IPS-18c (cell line): ENCODE measurements around the gene ORC1.
"Not testable (repeated sequence)": the region's sequence is repeated elsewhere in the genome, so short reads cannot be mapped to it uniquely, and the experiment has no call there.

Source experiments
- H3K4me3 ChIP-seq: 2 replicates; pipeline ENCODE4 v1.7.0; 2013; ENCODE audit warnings: low read depth, mild to moderate bottlenecking, low read length, moderate library complexity; ENCODE audit not compliant: insufficient read depth
- H3K9me3 ChIP-seq: one replicate; pipeline ENCODE4 v1.6.1; 2013; ENCODE audit warnings: mild to moderate bottlenecking, low read length, moderate library complexity; ENCODE audit not compliant: control insufficient read depth, insufficient read depth

ORC1 gene

DNA sequence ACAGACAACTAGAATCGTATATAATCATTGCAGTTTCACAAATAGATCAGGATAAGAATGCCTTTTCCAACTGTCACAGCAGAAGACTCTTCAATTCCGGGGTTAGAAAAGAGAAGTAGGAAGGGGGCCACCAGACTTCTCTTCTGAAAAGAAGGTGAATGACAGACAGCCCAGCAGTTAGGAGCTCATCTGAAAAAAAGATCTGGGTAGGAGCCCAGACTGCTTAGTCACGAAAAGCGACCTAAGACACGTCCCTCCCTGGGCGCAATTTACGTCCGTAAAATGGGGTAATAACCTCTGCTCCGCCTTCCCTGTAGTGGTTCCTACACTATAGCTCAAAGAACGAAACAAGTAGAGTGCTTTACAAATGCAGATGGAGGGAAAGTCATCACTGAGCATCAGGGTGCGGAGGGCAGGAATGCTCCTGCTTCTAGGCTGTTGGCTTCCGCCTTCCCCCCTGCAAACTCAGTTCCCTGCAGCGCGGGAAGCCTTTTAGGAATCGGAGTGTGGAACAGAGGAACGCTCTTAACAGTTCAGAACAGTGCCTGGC is 582 bp downstream of the ORC1 start:
- Histone ChIP-seq H3K4me3 (peak overlapping the region; percentile 95), H3K9me3 (no peaks in the 10 kb centered on the region)

GRCh38 chr1:52402860-52403240 is 1.4 kb downstream of the ORC1 start:
- Histone ChIP-seq H3K9me3 (no peaks in the 10 kb centered on the region), H3K4me3 (0 out of 2 replicates have a peak overlapping the region, but pooled peaks have one; percentile 15)

DNA sequence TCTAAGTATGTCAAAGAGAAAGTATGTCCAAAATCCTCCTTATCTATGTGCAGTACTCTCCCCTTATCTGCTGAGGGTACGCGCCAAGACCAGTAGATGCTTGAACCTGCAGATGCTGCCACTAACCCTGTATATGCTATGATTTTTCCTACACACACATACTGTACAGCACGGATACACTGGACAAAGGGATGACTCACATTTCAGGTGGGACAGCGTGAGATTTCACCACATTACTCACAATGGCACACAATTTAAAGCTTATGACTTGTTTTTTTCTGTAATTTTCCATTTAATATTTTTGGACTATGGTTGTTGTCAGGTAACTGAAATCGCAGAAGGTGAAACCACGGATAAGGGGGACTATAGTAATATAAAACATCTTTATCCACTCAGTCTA is 4.1 kb downstream of the ORC1 start:
- Histone ChIP-seq H3K9me3 (no peaks in the 10 kb centered on the region), H3K4me3 (no peak overlapping the region)

DNA sequence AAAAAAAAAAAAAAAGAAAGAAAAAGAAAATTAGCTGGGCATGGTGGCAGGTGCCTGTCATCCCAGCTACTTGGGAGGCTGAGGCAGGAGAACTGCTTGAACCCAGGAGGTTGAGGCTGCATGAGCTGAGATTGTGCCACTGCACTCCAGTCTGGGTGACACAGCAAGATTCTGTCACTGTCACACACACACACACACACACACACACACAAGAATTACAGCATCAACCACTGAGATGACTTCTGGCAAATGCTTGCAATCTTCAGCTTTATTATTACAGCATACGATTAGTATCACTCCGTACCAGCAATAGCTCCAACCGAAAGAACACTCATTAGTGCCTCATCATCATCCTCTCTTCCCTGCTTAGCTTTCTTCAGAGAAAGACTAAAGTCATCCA is 4.6 kb downstream of the ORC1 start:
- no peak overlapping the region for H3K4me3 ChIP-seq
- no peaks in the 10 kb centered on the region for H3K9me3 ChIP-seq

DNA sequence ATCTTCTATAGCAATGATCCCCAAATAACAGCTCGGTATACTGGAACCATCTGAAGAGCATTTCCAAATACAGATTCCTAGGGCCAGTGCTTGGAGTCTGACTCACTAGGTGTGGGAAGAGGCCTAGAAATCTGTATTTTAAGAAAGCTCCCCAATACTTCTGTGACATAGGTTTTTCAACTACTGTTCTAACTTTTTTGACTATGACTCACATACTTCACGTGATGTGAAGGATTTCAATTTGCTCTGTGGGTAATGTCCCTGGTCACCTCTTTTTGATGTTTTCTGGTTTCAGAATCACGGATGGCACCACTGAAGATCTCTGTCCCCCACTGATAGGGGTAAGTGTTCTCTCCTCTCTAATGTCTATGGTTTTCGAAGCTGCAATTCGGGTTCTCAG is 11.0 kb downstream of the ORC1 start:
- H3K4me3 ChIP-seq = no peak overlapping the region
- no peaks in the 10 kb centered on the region for H3K9me3 ChIP-seq

GRCh38 chr1:52386458-52386857 is 17.8 kb downstream of the ORC1 start:
- no peaks in the 10 kb centered on the region for H3K9me3 ChIP-seq
- no peak overlapping the region for H3K4me3 ChIP-seq

DNA sequence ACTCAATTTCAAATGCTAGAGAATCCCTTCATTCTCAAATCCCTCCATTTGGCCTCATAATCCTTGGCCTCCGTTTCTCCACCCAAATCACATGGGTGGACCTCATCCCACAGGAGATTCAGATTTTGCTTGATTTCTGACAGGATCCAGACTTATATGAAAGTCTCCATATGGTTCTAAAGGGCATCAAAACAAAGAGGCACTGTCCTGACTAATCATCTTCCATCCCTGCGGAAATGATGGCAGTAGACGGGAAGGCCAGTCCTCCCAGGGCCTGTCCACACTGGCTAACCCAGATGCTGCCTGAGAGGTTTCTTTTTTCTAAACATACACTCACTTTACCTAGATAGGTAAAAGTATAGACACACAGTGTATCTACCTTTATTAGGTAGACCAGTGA is 18.8 kb downstream of the ORC1 start:
- H3K4me3 ChIP-seq = no peak overlapping the region

DNA sequence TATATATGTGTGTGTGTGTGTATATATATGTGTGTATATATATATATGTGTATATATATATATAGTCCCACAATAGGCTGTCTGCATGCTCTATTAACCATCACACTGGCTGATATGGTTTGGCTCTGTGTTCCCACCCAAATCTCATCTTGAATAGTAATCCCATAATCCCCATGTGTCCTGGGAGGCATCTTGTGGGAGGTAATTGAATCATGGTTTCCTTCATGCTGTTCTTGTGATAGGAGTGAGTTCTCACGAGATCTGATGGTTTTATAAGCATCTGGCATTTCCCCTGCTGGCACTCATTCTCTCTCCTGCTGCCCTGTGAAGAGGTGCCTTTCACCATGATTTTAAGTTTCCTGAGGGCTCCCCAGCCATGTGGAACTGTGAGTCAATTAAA is 34.4 kb downstream of the ORC1 start:
- H3K4me3 ChIP-seq, H3K9me3 ChIP-seq: not testable (repeated sequence)

More for the DNA sequence above, 18.8 kb downstream of the ORC1 start:
- no peaks in the 10 kb centered on the region for H3K9me3 ChIP-seq

- Histone ChIP-seq H3K4me3 (peak overlapping the region; percentile 61; the same call in 1 of the 2 replicates), H3K9me3 (no peaks in the 10 kb centered on the region)
Measured at GRCh38 chr1:52368383-52369172, 35.6 kb downstream of the ORC1 start.

- Histone ChIP-seq H3K4me3 (no peak overlapping the region), H3K9me3 (no peaks in the 10 kb centered on the region)
Measured at GRCh38 chr1:52367272-52367671, 37.0 kb downstream of the ORC1 start.

DNA sequence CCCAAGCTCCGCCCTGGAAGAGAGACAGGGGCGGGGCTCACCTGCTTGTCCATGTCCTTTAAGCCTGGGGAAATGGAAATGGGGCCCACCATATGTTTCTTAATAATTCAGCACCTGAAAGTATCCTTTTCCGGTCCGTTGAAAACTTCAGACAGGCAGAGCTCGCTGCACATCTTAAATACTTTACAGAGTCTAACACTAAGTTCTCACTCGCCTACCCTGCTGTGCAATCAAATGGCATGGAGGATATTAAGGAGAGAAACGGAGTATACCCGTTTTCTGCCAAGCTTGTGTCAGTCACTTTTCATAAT is 37.8 kb downstream of the ORC1 start:
- Histone ChIP-seq H3K9me3 (no peaks in the 10 kb centered on the region), H3K4me3 (peak overlapping the region; percentile 94)

- H3K4me3 ChIP-seq = peak within 1 kb of the TSS; percentile 94
- no peaks in the 10 kb centered on the region for H3K9me3 ChIP-seq
Measured at GRCh38 chr1:52365746-52366516, 38.3 kb downstream of the ORC1 start, which contains the start of gene CC2D1B. TSS of gene CC2D1B (minus strand) at chr1:52366205. CDS start at chr1:52364620, 1,585 bp downstream.

DNA sequence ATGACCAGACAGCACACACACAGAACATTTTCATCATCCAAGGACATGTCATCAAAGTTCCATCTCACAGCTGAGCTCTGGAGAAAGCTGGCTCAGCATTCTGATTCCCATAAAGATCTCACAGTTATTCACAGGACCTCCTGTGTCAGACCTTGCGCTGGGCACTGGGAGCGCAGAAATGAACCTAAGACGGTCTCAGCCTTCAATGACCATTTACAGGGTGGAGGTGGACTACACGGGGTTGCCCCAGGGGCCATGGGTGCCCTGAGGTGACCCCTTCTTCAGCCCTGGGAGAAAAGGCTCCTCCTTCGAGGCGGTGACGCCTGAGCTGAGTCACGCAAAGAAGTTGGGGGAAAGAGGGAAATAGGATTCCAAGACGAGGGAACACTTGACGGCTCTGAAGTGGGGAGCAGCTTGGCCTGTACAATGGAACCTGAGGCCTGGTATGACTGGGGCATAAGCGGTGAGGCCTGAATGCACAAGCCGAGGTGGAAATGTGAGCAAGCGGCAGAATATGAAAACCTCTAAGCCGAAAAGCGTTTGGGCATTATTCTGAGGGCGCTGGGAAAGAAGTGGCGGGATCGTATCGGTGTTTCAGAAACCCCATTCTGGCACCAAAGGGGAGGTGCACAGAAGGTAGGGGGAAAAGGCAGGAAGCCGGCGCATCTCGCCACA is 39.0 kb downstream of the ORC1 start:
- Histone ChIP-seq H3K4me3 (peak overlapping the region; percentile 94), H3K9me3 (no peaks in the 10 kb centered on the region)

DNA sequence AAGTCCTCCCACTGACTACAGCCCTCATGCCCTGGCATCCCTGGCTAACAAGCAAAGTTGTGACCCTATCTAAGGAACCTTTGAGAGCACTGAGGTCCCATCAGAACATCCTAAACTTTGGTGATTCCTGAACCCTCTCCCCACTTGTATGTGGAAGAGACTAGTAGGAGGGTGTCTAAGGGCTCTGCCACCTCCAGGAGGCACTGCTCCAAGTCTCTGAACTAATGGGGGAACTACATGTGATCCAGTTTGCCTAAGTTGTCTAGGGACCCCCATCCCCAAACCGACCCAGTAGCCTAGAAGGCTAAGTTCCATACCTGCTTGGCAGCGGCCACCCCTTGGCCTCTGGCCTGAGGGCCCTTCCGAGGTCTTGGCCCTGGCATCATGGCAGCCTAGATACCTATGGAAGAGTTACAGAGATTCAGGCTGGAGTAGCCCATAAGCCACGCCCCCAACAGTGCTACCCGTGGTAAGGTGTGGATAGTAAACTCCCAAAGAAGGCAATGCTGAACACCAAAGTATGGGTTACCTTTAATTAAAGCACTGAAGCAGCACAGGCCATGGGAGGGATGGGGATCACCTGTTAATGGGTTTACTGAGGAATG is 39.9 kb downstream of the ORC1 start:
- Histone ChIP-seq H3K4me3 (peak overlapping the region; percentile 94; the same call in 1 of the 2 replicates), H3K9me3 (no peaks in the 10 kb centered on the region)

- Histone ChIP-seq H3K4me3 (no peak overlapping the region), H3K9me3 (no peaks in the 10 kb centered on the region)
Measured at GRCh38 chr1:52360595-52360968, 43.6 kb downstream of the ORC1 start.

DNA sequence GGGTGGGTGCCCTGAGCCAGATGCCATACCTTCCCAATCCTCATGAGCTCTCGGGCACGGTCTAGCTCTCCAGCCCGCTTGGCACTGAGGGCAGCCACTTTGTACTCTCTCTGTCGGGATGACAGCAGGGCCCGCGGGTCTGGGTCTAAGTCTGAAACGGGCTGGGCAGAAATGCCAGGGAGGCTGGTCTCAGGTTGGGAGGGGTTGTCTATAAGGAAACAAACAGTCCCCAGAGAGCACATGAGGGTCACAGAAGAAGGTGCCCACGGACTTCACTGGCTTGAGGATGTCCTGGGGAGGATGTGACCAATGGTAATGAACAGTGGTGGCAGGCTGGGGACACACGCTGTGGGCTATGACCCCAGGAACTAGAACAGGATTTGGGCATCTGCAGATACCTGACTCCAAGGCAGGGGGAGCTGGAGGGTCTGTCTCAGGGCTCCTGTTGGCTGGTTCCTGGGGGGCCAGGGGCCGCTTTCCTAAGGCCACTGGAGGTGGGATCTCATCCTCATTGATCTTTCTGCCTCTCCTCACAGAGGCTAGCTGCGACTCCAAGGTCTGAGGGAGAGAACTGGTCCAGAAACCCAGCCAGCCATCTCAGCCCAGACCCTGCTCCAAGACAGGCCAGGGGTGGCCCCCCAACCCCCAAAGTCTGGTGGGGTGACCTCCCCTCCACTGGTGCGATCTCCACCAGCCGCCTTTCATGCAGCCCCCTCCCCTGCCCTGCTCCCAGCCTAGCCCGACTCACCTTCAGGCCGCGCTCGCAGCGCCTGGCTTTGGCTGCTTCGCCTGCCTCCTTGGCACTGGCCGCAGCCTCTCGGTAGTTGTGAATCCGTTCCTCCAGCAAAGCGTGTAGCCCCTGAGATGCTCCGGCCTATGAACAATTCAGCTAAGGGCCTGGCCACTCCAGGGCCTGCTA is 44.3 kb downstream of the ORC1 start:
- H3K9me3 ChIP-seq = no peaks in the 10 kb centered on the region
- no peak overlapping the region for H3K4me3 ChIP-seq
